T-helper 17 cell (primary cell): ENCODE data around the gene PRKCSH. TPM values are rescaled to one million over a fixed set of nuclear protein-coding genes. Genes with fewer than 3 reads are reported as not detected.
A peak's percentile ranks its signal among the peaks of the same experiment; 100 is the strongest.
"Not testable (repeated sequence)": the region's sequence is repeated elsewhere in the genome, so short reads cannot be mapped to it uniquely, and the experiment has no call there.

ENCODE experiments used
- ATAC-seq: fragments of 150-1000 bp; cut with Tn5 transposase; 2 replicates; pipeline ENCODE4 v1.10.0; 2021; ENCODE audit warnings: mild to moderate bottlenecking, moderate library complexity
- DNase-seq, 3 donors: peaks; one replicate each; pipeline versions ENCODE4 v3.0.0 to v3.0.0-alpha.2; 2020 to 2021
- H3K9me3 ChIP-seq: one replicate; pipeline ENCODE4 v1.7.0; 2013; ENCODE audit warnings: low read length, mild to moderate bottlenecking; ENCODE audit not compliant: control insufficient read depth, poor library complexity, severe bottlenecking
- H3K27ac Mint-ChIP-seq: one replicate; pipeline ENCODE4 v1.8.0; 2022; ENCODE audit warnings: mild to moderate bottlenecking, moderate library complexity, mixed read lengths
- H3K27me3 Mint-ChIP-seq: one replicate; pipeline ENCODE4 v1.8.0; 2022; ENCODE audit warnings: mixed read lengths
- H3K36me3 Mint-ChIP-seq: one replicate; pipeline ENCODE4 v1.8.0; 2022; ENCODE audit warnings: low read depth, mixed read lengths
- H3K4me1 Mint-ChIP-seq: one replicate; pipeline ENCODE4 v1.8.0; 2022; ENCODE audit warnings: mild to moderate bottlenecking, mixed read lengths
- H3K4me3 Mint-ChIP-seq: one replicate; pipeline ENCODE4 v1.8.0; 2022; ENCODE audit warnings: mild to moderate bottlenecking, moderate library complexity, mixed read lengths
- total RNA-seq, 4 donors: library from RNA in 2 of 4; stranded (reverse) in 2 of 4; gene quantifications; one replicate each; pipeline ENCODE4 v1.2.3 and lab custom pipeline; 2022 to 2026

The PRKCSH gene
- total RNA-seq, 2 donors from 2014 or later: 233 to 250 TPM

- Mint-ChIP-seq H3K27ac (no peak overlapping the region), H3K36me3 (peaks cover 2% of the 10 kb centered on the region), H3K4me3 (no peak overlapping the region), H3K27me3 (peaks cover 26% of the 10 kb centered on the region), H3K4me1 (peaks cover 28% of the 10 kb centered on the region)
- no peaks in the 10 kb centered on the region for H3K9me3 ChIP-seq
- ATAC-seq (no peak), DNase-seq (no peak)
Observed at GRCh38 chr19:11425719-11426457, 9.5 kb upstream of the PRKCSH start.

- H3K36me3 Mint-ChIP-seq: peaks cover 2% of the 10 kb centered on the region
- no peaks in the 10 kb centered on the region for H3K9me3 ChIP-seq
- no peak for ATAC-seq
- H3K4me3 Mint-ChIP-seq: no peak overlapping the region
- no peak overlapping the region for H3K27ac Mint-ChIP-seq
- H3K27me3 Mint-ChIP-seq: peaks cover 18% of the 10 kb centered on the region
- peaks cover 22% of the 10 kb centered on the region for H3K4me1 Mint-ChIP-seq
- DNase-seq: no peak
Observed at GRCh38 chr19:11426656-11427055, 8.8 kb upstream of the PRKCSH start.

- peak overlapping the region; percentile 36 for H3K4me3 Mint-ChIP-seq
- H3K4me1 Mint-ChIP-seq: not testable (repeated sequence)
- peak overlapping the region; percentile 91 for H3K27ac Mint-ChIP-seq
Observed at GRCh38 chr19:11433526-11433925, 1.9 kb upstream of the PRKCSH start.

GRCh38 chr19:11434703-11435056 lies 755 bp upstream of the PRKCSH start:
- H3K9me3 ChIP-seq: no peaks in the 10 kb centered on the region
- H3K36me3 Mint-ChIP-seq: peaks cover 2% of the 10 kb centered on the region
- peaks cover 8% of the 10 kb centered on the region for H3K4me1 Mint-ChIP-seq
- DNase-seq: no peak
- peak; percentile 8 for ATAC-seq
- no peaks in the 10 kb centered on the region for H3K27me3 Mint-ChIP-seq
- peak overlapping the region; percentile 99 for H3K4me3 Mint-ChIP-seq
- H3K27ac Mint-ChIP-seq: peak overlapping the region; percentile 91

More at GRCh38 chr19:11433526-11433925, 1.9 kb upstream of the PRKCSH start:
- not testable (repeated sequence) for H3K9me3 ChIP-seq, H3K36me3 Mint-ChIP-seq, ATAC-seq, DNase-seq, H3K27me3 Mint-ChIP-seq

DNA sequence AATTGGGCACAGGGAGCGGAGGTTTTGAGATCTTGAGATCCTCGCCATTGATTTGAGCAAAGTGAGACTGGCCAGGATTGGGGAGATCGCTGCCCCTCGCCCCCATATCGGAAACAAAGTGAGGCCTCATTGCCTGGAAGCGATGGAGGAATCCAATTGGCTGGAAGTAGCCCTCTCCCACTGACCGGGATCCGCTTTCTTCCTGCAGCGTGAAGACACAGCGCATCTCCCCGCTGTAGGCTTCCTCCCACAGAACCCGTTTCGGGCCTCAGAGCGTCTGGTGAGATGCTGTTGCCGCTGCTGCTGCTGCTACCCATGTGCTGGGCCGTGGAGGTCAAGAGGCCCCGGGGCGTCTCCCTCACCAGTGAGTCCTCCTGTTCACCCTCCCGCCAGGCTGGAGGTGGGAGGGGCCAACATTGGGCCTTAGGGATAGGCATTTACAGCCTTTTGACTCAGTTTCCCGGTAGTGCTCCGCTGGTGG lies 438 bp downstream of the PRKCSH start:
- no peaks in the 10 kb centered on the region for H3K9me3 ChIP-seq
- no peak for DNase-seq
- Mint-ChIP-seq H3K4me1 (peaks cover 12% of the 10 kb centered on the region), H3K27me3 (no peaks in the 10 kb centered on the region), H3K36me3 (peaks cover 2% of the 10 kb centered on the region), H3K27ac (peak overlapping the region; percentile 91), H3K4me3 (peak overlapping the region; percentile 99)
- no peak for ATAC-seq

DNA sequence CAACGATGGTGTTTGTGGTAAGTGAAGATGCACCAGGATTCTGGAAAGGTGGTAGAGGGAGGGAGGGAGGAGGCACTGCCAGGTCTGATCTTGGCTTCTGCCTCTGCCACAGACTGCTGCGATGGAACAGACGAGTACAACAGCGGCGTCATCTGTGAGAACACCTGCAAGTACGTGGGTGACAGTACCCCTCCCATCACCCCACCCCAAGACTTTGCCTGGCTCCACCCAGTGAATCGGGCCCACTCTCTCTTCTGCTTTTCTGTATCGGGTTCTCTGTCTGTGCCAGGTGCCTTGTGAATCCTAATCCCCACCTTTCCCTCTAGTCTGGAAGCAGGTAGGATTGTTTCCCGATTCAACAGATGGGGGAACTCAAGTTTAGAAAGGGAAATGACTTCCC lies 2.5 kb downstream of the PRKCSH start:
- Mint-ChIP-seq H3K4me1 (peaks cover 20% of the 10 kb centered on the region), H3K36me3 (peaks cover 8% of the 10 kb centered on the region), H3K27me3 (no peaks in the 10 kb centered on the region), H3K27ac (peak overlapping the region; percentile 91), H3K4me3 (peak overlapping the region; percentile 56)
- H3K9me3 ChIP-seq: no peaks in the 10 kb centered on the region
- DNase-seq: no peak
- no peak for ATAC-seq

GRCh38 chr19:11444059-11444458 lies 8.6 kb downstream of the PRKCSH start:
- H3K4me3 Mint-ChIP-seq: no peak overlapping the region
- peaks cover 8% of the 10 kb centered on the region for H3K36me3 Mint-ChIP-seq
- no peak for ATAC-seq
- H3K27me3 Mint-ChIP-seq: no peaks in the 10 kb centered on the region
- H3K9me3 ChIP-seq: no peaks in the 10 kb centered on the region
- H3K4me1 Mint-ChIP-seq: peaks cover 17% of the 10 kb centered on the region
- H3K27ac Mint-ChIP-seq: no peak overlapping the region
- DNase-seq: no peak

- ATAC-seq (no peak), DNase-seq (no peak)
- H3K27ac Mint-ChIP-seq: no peak overlapping the region
- peaks cover 8% of the 10 kb centered on the region for H3K36me3 Mint-ChIP-seq
- no peak overlapping the region for H3K4me3 Mint-ChIP-seq
- no peaks in the 10 kb centered on the region for H3K27me3 Mint-ChIP-seq
- no peaks in the 10 kb centered on the region for H3K9me3 ChIP-seq
- H3K4me1 Mint-ChIP-seq: peaks cover 17% of the 10 kb centered on the region
Observed at GRCh38 chr19:11445141-11445540, 9.7 kb downstream of the PRKCSH start.

DNA sequence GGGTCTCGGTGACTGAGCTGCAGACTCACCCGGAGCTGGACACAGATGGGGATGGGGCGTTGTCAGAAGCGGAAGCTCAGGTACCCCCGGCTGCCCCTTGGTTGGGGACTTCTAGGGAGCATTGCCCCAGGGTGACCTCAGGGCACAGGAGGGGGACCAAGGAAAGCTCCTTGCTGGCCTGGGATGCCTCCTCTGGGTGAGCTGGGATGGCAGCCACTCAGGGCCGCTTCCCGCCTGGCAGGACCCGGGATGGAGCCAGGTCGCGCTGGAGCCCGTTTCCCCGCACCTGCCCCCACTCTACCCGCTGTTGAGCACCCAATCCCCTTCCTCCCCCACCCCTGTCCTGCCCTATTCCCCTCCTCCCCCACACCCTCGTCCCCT lies 10.8 kb downstream of the PRKCSH start:
- Mint-ChIP-seq H3K4me3 (no peak overlapping the region), H3K27ac (no peak overlapping the region), H3K36me3 (peaks cover 8% of the 10 kb centered on the region), H3K4me1 (peaks cover 11% of the 10 kb centered on the region), H3K27me3 (no peaks in the 10 kb centered on the region)
- ATAC-seq (no peak), DNase-seq (no peak)
- no peaks in the 10 kb centered on the region for H3K9me3 ChIP-seq

- ATAC-seq (peak; percentile 69), DNase-seq (peak; percentile 32 to 47 (median 39))
- H3K9me3 ChIP-seq: no peaks in the 10 kb centered on the region
- Mint-ChIP-seq H3K27ac (no peak overlapping the region), H3K27me3 (no peaks in the 10 kb centered on the region), H3K36me3 (peaks cover 7% of the 10 kb centered on the region), H3K4me1 (peaks cover 10% of the 10 kb centered on the region), H3K4me3 (no peak overlapping the region)
Observed at GRCh38 chr19:11446652-11447301, 11.3 kb downstream of the PRKCSH start.

DNA sequence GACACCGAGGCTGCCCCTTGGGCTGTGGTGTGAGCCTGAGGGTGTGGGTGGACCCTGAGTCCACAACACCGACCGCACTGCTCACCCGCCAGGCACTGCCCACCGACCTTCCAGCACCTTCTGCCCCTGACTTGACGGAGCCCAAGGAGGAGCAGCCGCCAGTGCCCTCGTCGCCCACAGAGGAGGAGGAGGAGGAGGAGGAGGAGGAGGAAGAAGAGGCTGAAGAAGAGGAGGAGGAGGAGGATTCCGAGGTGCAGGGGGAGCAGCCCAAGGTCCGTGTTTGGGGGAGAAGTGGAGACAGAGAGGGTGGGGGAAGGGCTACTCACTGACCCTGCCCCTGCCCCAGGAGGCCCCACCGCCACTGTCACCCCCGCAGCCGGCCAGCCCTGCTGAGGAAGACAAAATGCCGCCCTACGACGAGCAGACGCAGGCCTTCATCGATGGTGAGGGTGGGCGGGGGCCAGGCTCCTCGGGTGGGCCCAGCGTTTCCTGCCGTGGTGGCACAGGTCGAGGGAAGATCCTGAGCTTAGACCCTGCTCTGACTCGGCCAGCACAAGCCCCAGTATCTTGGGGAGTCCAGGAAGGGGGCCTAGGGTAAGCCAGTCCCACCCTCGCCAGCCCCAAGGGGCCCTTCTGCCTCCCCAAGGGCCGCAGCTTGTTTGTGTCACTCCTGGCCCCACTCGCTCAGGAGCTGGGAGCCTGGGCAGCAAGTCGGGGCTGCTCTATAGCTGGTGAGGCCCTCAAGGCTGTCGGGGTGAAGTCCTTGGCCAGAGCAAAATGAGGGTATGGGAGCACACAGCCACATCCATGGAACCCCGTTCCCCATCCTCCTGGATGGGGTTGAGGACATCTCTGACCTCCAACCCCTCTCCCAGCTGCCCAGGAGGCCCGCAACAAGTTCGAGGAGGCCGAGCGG lies 12.2 kb downstream of the PRKCSH start:
- ATAC-seq (no peak), DNase-seq (no peak)
- peaks cover 2% of the 10 kb centered on the region for H3K36me3 Mint-ChIP-seq
- no peak overlapping the region for H3K4me3 Mint-ChIP-seq
- peaks cover 7% of the 10 kb centered on the region for H3K4me1 Mint-ChIP-seq
- no peaks in the 10 kb centered on the region for H3K9me3 ChIP-seq
- no peaks in the 10 kb centered on the region for H3K27me3 Mint-ChIP-seq
- no peak overlapping the region for H3K27ac Mint-ChIP-seq

DNA sequence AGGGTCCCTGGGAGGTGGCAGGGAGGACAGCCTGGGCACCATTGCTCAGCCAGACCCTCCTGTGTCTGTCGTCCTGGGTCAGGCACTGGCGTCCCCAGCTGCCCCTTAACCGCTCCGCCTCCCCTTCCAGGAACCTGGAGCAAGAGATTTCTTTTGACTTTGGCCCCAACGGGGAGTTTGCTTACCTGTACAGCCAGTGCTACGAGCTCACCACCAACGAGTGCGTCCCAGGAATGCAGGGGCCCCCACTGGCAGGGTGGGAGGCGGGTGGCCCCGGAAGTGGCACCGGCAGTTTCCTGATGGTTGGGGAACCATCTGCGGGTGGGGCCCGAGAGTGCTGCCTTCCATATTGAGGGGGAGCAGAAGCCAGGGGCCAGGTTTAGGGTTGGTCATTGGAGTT lies 13.0 kb downstream of the PRKCSH start:
- Mint-ChIP-seq H3K36me3 (peaks cover 2% of the 10 kb centered on the region), H3K4me1 (peaks cover 7% of the 10 kb centered on the region), H3K27ac (no peak overlapping the region), H3K27me3 (no peaks in the 10 kb centered on the region), H3K4me3 (no peak overlapping the region)
- H3K9me3 ChIP-seq: no peaks in the 10 kb centered on the region
- DNase-seq: no peak
- no peak for ATAC-seq

- no peak for ATAC-seq
- H3K27me3 Mint-ChIP-seq: no peaks in the 10 kb centered on the region
- H3K9me3 ChIP-seq: no peaks in the 10 kb centered on the region
- peaks cover 7% of the 10 kb centered on the region for H3K4me1 Mint-ChIP-seq
- no peak for DNase-seq
- H3K4me3 Mint-ChIP-seq: no peak overlapping the region
- peaks cover 2% of the 10 kb centered on the region for H3K36me3 Mint-ChIP-seq
- H3K27ac Mint-ChIP-seq: no peak overlapping the region
Observed at GRCh38 chr19:11448923-11449554, 13.6 kb downstream of the PRKCSH start.
